DMS153 treated with DMSO at 0.1 percent for 48 hours (cell line): ENCODE results near the gene POLR2J3.
"Not testable (repeated sequence)": the region's sequence is repeated elsewhere in the genome, so short reads cannot be mapped to it uniquely, and the experiment has no call there.

Source experiments
- DNase-seq: peaks from one replicate; lab custom pipeline; 2025; ENCODE audit not compliant: unreplicated experiment; lab: John Stamatoyannopoulos, UW

The POLR2J3 gene

GRCh38 chr7:102527182-102527581 lies 45.2 kb downstream of the POLR2J3 start:
- DNase-seq, result not testable (repeated sequence)

GRCh38 chr7:102524803-102525202 lies 47.6 kb downstream of the POLR2J3 start:
- not testable (repeated sequence) for DNase-seq

GRCh38 chr7:102520797-102521196 lies 51.6 kb downstream of the POLR2J3 start:
- not testable (repeated sequence) for DNase-seq

- not testable (repeated sequence) for DNase-seq
Observed at GRCh38 chr7:102517550-102518147, 54.7 kb downstream of the POLR2J3 start, which contains the start of gene RASA4B. Gene RASA4B, minus strand, starts transcription at chr7:102517777. Its CDS starts 67 bp downstream, at chr7:102517710.
